WTC11 (cell line): ENCODE data around the gene SPOCD1. TPM values are rescaled to one million over a fixed set of nuclear protein-coding genes. Genes with fewer than 3 reads are reported as not detected.

ENCODE experiments used
- ATAC-seq: fragments of 200-7000 bp; cut with Tn5 transposase; 2 replicates; pipeline ENCODE4 v1.10.0; 2021; ENCODE audit warnings: mild to moderate bottlenecking, moderate library complexity
- CTCF ChIA-PET: fragments of 300-600 bp; sonication (Branson Sonifier 250); formaldehyde crosslinking; loops from one replicate; lab custom pipeline; 2021; ENCODE audit warnings: antibody characterized with exemption; lab: Charles Lee
- POLR2A ChIA-PET: fragments of 350-600 bp; sonication (Branson Sonifier 250); formaldehyde crosslinking; loops from one replicate; lab custom pipeline; 2021; ENCODE audit warnings: antibody characterized with exemption; lab: Charles Lee
- DNase-seq: peaks from one replicate; pipeline ENCODE4 v3.0.0; 2021; ENCODE audit warnings: low spot score
- H3K27ac Mint-ChIP-seq: 2 replicates; pipeline ENCODE4 v1.8.0; 2021; ENCODE audit warnings: mixed read lengths
- H3K27me3 Mint-ChIP-seq: 2 replicates; pipeline ENCODE4 v1.8.0; 2021; ENCODE audit warnings: low read depth, mild to moderate bottlenecking, moderate library complexity, mixed read lengths
- H3K36me3 Mint-ChIP-seq: 2 replicates; pipeline ENCODE4 v1.8.0; 2021; ENCODE audit warnings: mixed read lengths
- H3K4me1 Mint-ChIP-seq: 2 replicates; pipeline ENCODE4 v1.8.0; 2022; ENCODE audit warnings: mixed read lengths
- H3K4me3 Mint-ChIP-seq: 2 replicates; pipeline ENCODE4 v1.8.0; 2021; ENCODE audit warnings: mild to moderate bottlenecking, moderate library complexity, mixed read lengths
- H3K9me3 Mint-ChIP-seq: 2 replicates; pipeline ENCODE4 v1.8.0; 2021; ENCODE audit warnings: mixed read lengths
- CREM ChIP-seq: sonication (generic); formaldehyde crosslinking; IDR thresholded peaks from 2 replicates; pipeline ENCODE4 v1.8.1; 2022; ENCODE audit warnings: mild to moderate bottlenecking, missing genetic modification reagents, moderate library complexity
- NFATC4 ChIP-seq: fragments of 250-450 bp; sonication (Bioruptor Pico); IDR thresholded peaks from 2 replicates; pipeline ENCODE4 v1.9.0; 2021; ENCODE audit warnings: mild to moderate bottlenecking
- NFE2L1 ChIP-seq: sonication (generic); formaldehyde crosslinking; IDR thresholded peaks from 2 replicates; pipeline ENCODE4 v1.8.1; 2023; ENCODE audit warnings: missing genetic modification reagents
- SMAD3 ChIP-seq: sonication (generic); formaldehyde crosslinking; IDR thresholded peaks from 2 replicates; pipeline ENCODE4 v1.8.0; 2022; ENCODE audit warnings: missing genetic modification reagents, mild to moderate bottlenecking, borderline replicate concordance
- SMAD4 ChIP-seq: sonication (generic); formaldehyde crosslinking; IDR thresholded peaks from 2 replicates; pipeline ENCODE4 v1.8.0; 2022; ENCODE audit warnings: mild to moderate bottlenecking, missing genetic modification reagents
- TEAD1 ChIP-seq: sonication (generic); formaldehyde crosslinking; IDR thresholded peaks from 2 replicates; pipeline ENCODE4 v1.8.0; 2022; ENCODE audit warnings: mild to moderate bottlenecking, missing genetic modification reagents
- TEAD4 ChIP-seq: sonication (generic); formaldehyde crosslinking; IDR thresholded peaks from 2 replicates; pipeline ENCODE4 v1.8.0; 2022; ENCODE audit warnings: mild to moderate bottlenecking, missing genetic modification reagents
- ZNF263 ChIP-seq: sonication (generic); formaldehyde crosslinking; IDR thresholded peaks from 2 replicates; pipeline ENCODE4 v1.8.1; 2022; ENCODE audit warnings: low read depth, mild to moderate bottlenecking, moderate library complexity, missing genetic modification reagents
- total RNA-seq: library from RNA; stranded (reverse); gene quantifications from 3 replicates; pipeline ENCODE4 v1.2.3, GENCODE V29; 2021
- TF ChIP-seq, protein P1 (sequence below): fragments of 200-600 bp; IDR thresholded peaks from 2 replicates; pipeline ENCODE4 v1.8.0; 2022; ENCODE audit warnings: antibody characterized with exemption
- TF ChIP-seq, protein P2 (sequence below): sonication (generic); formaldehyde crosslinking; IDR thresholded peaks from 2 replicates; pipeline ENCODE4 v1.8.1; 2023; ENCODE audit warnings: mild to moderate bottlenecking, missing genetic modification reagents, moderate library complexity
- TF ChIP-seq, protein P3 (sequence below): sonication (generic); formaldehyde crosslinking; IDR thresholded peaks from 2 replicates; pipeline ENCODE4 v1.8.0; 2023; ENCODE audit warnings: missing genetic modification reagents, mild to moderate bottlenecking, borderline replicate concordance
- TF ChIP-seq, protein P4 (sequence below): sonication (generic); formaldehyde crosslinking; IDR thresholded peaks from 2 replicates; pipeline ENCODE4 v1.8.1; 2022; ENCODE audit warnings: low read depth, mild to moderate bottlenecking, moderate library complexity, missing genetic modification reagents, borderline replicate concordance
- TF ChIP-seq, protein P5 (sequence below): sonication (generic); formaldehyde crosslinking; conservative IDR thresholded peaks from 2 replicates; pipeline ENCODE4 v1.8.1; 2022; ENCODE audit warnings: mild to moderate bottlenecking, missing genetic modification reagents
- TF ChIP-seq, protein P6 (sequence below): fragments of 250-450 bp; sonication (Bioruptor Pico); IDR thresholded peaks from 2 replicates; pipeline ENCODE4 v1.9.0; 2021; ENCODE audit warnings: moderate library complexity, mild to moderate bottlenecking, inconsistent platforms, borderline replicate concordance

SPOCD1 gene
- total RNA-seq, 1 experiment from 2014 or later, result 3.0 TPM

DNA sequence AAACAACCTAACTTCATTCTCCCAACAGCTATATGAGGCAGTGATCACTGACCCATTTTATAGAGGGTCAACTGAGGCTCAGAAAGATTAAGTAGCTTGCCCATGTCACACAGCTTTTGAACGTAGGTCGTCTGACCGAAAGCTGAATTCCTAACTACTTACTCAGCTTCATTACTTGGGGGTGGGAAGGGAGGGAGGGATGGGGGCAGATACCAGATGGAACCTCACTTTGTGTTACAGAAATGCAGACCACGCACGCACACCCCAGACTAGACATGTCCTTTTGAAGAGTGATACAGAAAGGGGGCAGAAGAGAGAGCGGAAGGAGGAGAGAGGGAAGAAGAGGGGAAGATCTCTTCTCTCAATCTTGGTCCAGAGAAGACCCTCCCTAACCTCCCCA is 53.9 kb downstream of the SPOCD1 start:
- ATAC-seq (no peak), DNase-seq (no peak)
- H3K9me3 Mint-ChIP-seq, result no peaks in the 10 kb centered on the region
- no peaks in the 10 kb centered on the region for H3K36me3 Mint-ChIP-seq
- peak overlapping the region; percentile 65 for H3K4me3 Mint-ChIP-seq
- POLR2A ChIA-PET, result no interaction called here
- CTCF ChIA-PET, result interaction anchor here (0.6 to 13.3 kb wide), 9 partner anchors 9 to 345 kb away, joined by 3 to 282 read pairs (median 11); partner anchors contain the start of genes COL16A1 and SPOCD1
- no peak overlapping the region for H3K27ac Mint-ChIP-seq
- peaks cover 59% of the 10 kb centered on the region for H3K4me1 Mint-ChIP-seq
- peaks cover 20% of the 10 kb centered on the region for H3K27me3 Mint-ChIP-seq
- no peak for TF ChIP-seq TEAD1 (CRISPR knock-in tag)
- TF ChIP-seq, protein P1, sequence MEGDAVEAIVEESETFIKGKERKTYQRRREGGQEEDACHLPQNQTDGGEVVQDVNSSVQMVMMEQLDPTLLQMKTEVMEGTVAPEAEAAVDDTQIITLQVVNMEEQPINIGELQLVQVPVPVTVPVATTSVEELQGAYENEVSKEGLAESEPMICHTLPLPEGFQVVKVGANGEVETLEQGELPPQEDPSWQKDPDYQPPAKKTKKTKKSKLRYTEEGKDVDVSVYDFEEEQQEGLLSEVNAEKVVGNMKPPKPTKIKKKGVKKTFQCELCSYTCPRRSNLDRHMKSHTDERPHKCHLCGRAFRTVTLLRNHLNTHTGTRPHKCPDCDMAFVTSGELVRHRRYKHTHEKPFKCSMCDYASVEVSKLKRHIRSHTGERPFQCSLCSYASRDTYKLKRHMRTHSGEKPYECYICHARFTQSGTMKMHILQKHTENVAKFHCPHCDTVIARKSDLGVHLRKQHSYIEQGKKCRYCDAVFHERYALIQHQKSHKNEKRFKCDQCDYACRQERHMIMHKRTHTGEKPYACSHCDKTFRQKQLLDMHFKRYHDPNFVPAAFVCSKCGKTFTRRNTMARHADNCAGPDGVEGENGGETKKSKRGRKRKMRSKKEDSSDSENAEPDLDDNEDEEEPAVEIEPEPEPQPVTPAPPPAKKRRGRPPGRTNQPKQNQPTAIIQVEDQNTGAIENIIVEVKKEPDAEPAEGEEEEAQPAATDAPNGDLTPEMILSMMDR, result no peak
- no peak for TF ChIP-seq SMAD3
- TF ChIP-seq TEAD4 (CRISPR knock-in tag), result no peak
- TF ChIP-seq, protein P2, sequence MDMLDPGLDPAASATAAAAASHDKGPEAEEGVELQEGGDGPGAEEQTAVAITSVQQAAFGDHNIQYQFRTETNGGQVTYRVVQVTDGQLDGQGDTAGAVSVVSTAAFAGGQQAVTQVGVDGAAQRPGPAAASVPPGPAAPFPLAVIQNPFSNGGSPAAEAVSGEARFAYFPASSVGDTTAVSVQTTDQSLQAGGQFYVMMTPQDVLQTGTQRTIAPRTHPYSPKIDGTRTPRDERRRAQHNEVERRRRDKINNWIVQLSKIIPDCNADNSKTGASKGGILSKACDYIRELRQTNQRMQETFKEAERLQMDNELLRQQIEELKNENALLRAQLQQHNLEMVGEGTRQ (CRISPR knock-in tag), result no peak
- no peak for TF ChIP-seq NFE2L1 (CRISPR knock-in tag)
- TF ChIP-seq CREM (CRISPR knock-in tag), result no peak
- no peak for TF ChIP-seq SMAD4 (CRISPR knock-in tag)
- no peak for TF ChIP-seq ZNF263 (CRISPR knock-in tag)
- no peak for TF ChIP-seq NFATC4 (CRISPR knock-in tag)
- TF ChIP-seq, protein P3, sequence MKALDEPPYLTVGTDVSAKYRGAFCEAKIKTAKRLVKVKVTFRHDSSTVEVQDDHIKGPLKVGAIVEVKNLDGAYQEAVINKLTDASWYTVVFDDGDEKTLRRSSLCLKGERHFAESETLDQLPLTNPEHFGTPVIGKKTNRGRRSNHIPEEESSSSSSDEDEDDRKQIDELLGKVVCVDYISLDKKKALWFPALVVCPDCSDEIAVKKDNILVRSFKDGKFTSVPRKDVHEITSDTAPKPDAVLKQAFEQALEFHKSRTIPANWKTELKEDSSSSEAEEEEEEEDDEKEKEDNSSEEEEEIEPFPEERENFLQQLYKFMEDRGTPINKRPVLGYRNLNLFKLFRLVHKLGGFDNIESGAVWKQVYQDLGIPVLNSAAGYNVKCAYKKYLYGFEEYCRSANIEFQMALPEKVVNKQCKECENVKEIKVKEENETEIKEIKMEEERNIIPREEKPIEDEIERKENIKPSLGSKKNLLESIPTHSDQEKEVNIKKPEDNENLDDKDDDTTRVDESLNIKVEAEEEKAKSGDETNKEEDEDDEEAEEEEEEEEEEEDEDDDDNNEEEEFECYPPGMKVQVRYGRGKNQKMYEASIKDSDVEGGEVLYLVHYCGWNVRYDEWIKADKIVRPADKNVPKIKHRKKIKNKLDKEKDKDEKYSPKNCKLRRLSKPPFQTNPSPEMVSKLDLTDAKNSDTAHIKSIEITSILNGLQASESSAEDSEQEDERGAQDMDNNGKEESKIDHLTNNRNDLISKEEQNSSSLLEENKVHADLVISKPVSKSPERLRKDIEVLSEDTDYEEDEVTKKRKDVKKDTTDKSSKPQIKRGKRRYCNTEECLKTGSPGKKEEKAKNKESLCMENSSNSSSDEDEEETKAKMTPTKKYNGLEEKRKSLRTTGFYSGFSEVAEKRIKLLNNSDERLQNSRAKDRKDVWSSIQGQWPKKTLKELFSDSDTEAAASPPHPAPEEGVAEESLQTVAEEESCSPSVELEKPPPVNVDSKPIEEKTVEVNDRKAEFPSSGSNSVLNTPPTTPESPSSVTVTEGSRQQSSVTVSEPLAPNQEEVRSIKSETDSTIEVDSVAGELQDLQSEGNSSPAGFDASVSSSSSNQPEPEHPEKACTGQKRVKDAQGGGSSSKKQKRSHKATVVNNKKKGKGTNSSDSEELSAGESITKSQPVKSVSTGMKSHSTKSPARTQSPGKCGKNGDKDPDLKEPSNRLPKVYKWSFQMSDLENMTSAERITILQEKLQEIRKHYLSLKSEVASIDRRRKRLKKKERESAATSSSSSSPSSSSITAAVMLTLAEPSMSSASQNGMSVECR (CRISPR knock-in tag), result no peak
- TF ChIP-seq, protein P4, sequence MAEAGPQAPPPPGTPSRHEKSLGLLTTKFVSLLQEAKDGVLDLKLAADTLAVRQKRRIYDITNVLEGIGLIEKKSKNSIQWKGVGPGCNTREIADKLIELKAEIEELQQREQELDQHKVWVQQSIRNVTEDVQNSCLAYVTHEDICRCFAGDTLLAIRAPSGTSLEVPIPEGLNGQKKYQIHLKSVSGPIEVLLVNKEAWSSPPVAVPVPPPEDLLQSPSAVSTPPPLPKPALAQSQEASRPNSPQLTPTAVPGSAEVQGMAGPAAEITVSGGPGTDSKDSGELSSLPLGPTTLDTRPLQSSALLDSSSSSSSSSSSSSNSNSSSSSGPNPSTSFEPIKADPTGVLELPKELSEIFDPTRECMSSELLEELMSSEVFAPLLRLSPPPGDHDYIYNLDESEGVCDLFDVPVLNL, result no peak
- TF ChIP-seq, protein P5, sequence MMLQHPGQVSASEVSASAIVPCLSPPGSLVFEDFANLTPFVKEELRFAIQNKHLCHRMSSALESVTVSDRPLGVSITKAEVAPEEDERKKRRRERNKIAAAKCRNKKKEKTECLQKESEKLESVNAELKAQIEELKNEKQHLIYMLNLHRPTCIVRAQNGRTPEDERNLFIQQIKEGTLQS (CRISPR knock-in tag), result no peak
- TF ChIP-seq, protein P6, sequence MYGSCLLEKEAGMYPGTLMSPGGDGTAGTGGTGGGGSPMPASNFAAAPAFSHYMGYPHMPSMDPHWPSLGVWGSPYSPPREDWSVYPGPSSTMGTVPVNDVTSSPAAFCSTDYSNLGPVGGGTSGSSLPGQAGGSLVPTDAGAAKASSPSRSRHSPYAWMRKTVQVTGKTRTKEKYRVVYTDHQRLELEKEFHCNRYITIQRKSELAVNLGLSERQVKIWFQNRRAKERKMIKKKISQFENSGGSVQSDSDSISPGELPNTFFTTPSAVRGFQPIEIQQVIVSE (CRISPR knock-in tag), result no peak
